Gastroesophageal sphincter (tissue), 3 donors: ENCODE measurements around the gene RSPH3.
"Not testable (repeated sequence)": the region's sequence is repeated elsewhere in the genome, so short reads cannot be mapped to it uniquely, and the experiment has no call there.

Experiments
- CTCF ChIP-seq, 4 experiments: fragments of 200-600 bp in 2 of 4; fragments of 450-650 bp in 2 of 4; sonication (generic) in 1 of 4; IDR thresholded peaks; one replicate each; pipeline ENCODE4 v1.5.1; 2017 to 2019; ENCODE audit warnings: antibody characterized with exemption in 4 of 4, mild to moderate bottlenecking in 2 of 4, moderate library complexity in 2 of 4
- POLR2AphosphoS5 ChIP-seq: sonication (generic); formaldehyde crosslinking; IDR thresholded peaks from one replicate; pipeline ENCODE4 v1.6.1; 2017; ENCODE audit warnings: antibody characterized with exemption

GRCh38 chr6:158989711-158990110 lies 10.3 kb downstream of the RSPH3 start:
- not testable (repeated sequence) for TF ChIP-seq POLR2AphosphoS5; CTCF (IDR thresholded peaks at IDR 0.05)
